Activated naive CD8-positive, alpha-beta T cell treated with anti-CD3 and anti-CD28 coated beads for 36 hours (primary cell): ENCODE data around the gene IRX6. TPM values are rescaled to one million over a fixed set of nuclear protein-coding genes. Genes with fewer than 3 reads are reported as not detected.

Experiments
- DNase-seq: peaks from one replicate; pipeline ENCODE4 v3.0.0; 2021
- H3K27ac Mint-ChIP-seq: one replicate; pipeline ENCODE4 v1.8.0; 2022; ENCODE audit warnings: mild to moderate bottlenecking, moderate library complexity, mixed read lengths
- H3K27me3 Mint-ChIP-seq: one replicate; pipeline ENCODE4 v1.8.0; 2022; ENCODE audit warnings: mild to moderate bottlenecking, mixed read lengths
- H3K36me3 Mint-ChIP-seq: one replicate; pipeline ENCODE4 v1.8.0; 2021; ENCODE audit warnings: mild to moderate bottlenecking, mixed read lengths
- H3K4me1 Mint-ChIP-seq: one replicate; pipeline ENCODE4 v1.8.0; 2021; ENCODE audit warnings: mixed read lengths
- H3K4me3 Mint-ChIP-seq: one replicate; pipeline ENCODE4 v1.8.0; 2022; ENCODE audit warnings: mild to moderate bottlenecking, moderate library complexity, mixed read lengths
- H3K9me3 Mint-ChIP-seq: one replicate; pipeline ENCODE4 v1.8.0; 2022; ENCODE audit warnings: mixed read lengths
- total RNA-seq, 2 experiments: library from RNA; stranded (reverse); gene quantifications; one replicate each; pipeline ENCODE4 v1.2.3, GENCODE V29; 2021

Gene IRX6
- total RNA-seq, result not detected

GRCh38 chr16:55323637-55324271 lies at the start of gene IRX6:
TSS of gene IRX6 (plus strand) at chr16:55324203. CDS start at chr16:55325092, 889 bp downstream.
- no peak for DNase-seq
- H3K36me3 Mint-ChIP-seq, result no peaks in the 10 kb centered on the region
- no peaks in the 10 kb centered on the region for H3K4me1 Mint-ChIP-seq

GRCh38 chr16:55274391-55274790 lies 49.6 kb upstream of the IRX6 start:
- Mint-ChIP-seq H3K27me3 (no peaks in the 10 kb centered on the region), H3K36me3 (no peaks in the 10 kb centered on the region), H3K4me1 (no peaks in the 10 kb centered on the region), H3K4me3 (no peak overlapping the region), H3K9me3 (no peaks in the 10 kb centered on the region), H3K27ac (no peak overlapping the region)
- DNase-seq, result no peak

More at GRCh38 chr16:55323637-55324271, at the start of gene IRX6:
- Mint-ChIP-seq H3K27me3 (peaks cover 57% of the 10 kb centered on the region), H3K27ac (no peak within 1 kb of the TSS), H3K9me3 (no peaks in the 10 kb centered on the region), H3K4me3 (no peak within 1 kb of the TSS)

DNA sequence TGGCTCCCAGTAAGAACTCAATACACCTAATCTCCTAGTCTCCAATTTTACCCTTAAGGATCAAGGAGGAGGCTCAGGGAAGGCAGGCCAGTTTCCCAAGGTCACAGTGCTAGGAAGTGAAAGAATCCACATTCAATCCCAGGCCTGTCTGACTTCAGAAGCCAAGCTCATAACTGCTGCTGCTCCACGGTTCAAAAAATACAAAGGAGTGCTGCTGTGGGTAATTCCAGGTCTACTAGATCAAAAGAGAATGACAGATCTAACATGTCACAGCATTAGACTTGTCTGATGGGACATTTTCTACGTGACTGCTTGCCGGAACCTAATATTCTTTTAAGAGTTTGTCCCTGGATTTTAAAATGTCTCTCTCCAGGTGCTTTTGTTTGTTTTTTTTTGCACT lies 48.8 kb upstream of the IRX6 start:
- Mint-ChIP-seq H3K4me1 (no peaks in the 10 kb centered on the region), H3K27me3 (no peaks in the 10 kb centered on the region), H3K36me3 (no peaks in the 10 kb centered on the region), H3K9me3 (no peaks in the 10 kb centered on the region), H3K4me3 (no peak overlapping the region), H3K27ac (no peak overlapping the region)
- no peak for DNase-seq

DNA sequence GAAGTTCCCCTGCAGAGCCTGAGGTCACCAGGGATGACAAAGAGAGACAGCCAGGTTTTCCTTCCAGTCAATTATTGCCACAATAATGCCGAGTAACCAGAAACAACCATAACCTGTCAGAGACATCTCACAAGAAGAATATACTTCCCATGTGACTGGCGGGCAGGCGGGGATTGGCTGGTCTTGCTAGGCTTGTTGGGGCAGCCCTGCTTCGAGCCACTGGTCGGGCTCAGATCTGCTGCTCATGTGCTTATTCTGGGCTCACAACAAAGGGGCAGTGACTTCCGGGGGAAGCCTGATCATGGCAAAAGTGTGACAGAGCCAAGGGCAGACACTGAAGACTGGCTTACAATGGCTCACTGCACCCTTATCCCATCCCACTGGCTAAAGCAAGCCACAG lies 48.1 kb upstream of the IRX6 start:
- Mint-ChIP-seq H3K27me3 (peaks cover 4% of the 10 kb centered on the region), H3K9me3 (no peaks in the 10 kb centered on the region), H3K4me3 (no peak overlapping the region), H3K4me1 (no peaks in the 10 kb centered on the region), H3K36me3 (no peaks in the 10 kb centered on the region), H3K27ac (no peak overlapping the region)
- no peak for DNase-seq

DNA sequence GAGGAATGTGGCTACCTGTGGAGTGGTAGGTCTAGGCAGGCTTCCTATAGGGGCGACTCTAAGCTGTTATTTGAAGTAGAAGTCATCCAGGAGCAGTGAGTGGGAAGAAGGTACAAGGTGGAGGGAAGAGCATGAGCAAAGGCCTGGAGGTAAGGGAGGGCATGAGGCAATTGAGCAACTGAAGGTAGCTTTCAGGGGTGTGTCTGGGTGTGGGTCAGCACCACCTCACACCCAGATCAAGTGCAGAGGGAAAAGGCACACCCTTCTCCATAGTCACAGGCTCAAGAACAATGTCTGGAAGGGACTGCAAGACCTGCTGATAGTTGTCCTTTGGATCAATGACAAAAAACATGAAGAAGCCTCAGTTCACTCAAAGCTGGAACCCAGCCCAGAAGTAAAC lies 46.5 kb upstream of the IRX6 start:
- DNase-seq, result no peak
- H3K9me3 Mint-ChIP-seq, result no peaks in the 10 kb centered on the region
- H3K27ac Mint-ChIP-seq, result no peak overlapping the region
- H3K4me1 Mint-ChIP-seq, result no peaks in the 10 kb centered on the region
- H3K27me3 Mint-ChIP-seq, result peaks cover 12% of the 10 kb centered on the region
- H3K36me3 Mint-ChIP-seq, result no peaks in the 10 kb centered on the region
- H3K4me3 Mint-ChIP-seq, result no peak overlapping the region

DNA sequence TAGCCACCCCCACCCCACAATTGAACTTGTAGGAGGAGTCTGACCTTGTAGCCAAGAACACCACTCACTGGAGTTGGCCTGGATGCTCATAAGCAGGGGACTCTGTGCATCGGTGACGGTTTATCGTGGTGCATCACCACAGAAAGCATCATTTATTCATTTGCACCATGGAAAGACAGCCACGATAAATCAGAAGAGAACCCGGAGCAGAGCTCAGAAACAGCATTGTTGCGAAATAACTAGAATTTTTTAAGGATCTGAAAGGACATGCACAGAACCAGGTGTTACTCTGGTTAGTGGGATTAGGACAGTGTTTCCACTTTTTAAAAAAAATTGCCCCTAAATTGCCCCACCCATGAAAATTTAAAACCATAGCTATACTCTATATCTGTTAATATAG lies 44.4 kb upstream of the IRX6 start:
- Mint-ChIP-seq H3K27me3 (peaks cover 20% of the 10 kb centered on the region), H3K36me3 (no peaks in the 10 kb centered on the region), H3K4me3 (no peak overlapping the region), H3K4me1 (no peaks in the 10 kb centered on the region), H3K27ac (no peak overlapping the region), H3K9me3 (no peaks in the 10 kb centered on the region)
- DNase-seq, result no peak

DNA sequence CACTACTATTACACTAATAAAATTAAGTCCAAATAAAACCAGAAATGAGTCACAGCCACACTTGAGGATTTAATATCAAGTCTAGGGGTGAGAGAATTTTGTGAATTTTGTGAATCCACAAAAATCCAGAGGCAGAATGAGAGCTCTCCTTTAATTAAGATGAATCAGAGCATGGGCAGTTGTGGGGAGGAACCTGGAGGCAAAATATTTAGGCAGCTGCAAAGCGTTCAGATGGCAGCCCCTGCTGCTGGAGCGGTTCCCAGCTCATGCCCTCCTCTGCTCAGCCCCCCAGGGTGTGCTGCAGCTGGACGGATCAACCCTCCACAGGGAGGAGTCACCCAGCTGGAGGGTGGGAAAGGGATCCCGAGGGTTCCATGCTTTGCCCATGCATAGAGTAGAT lies 43.4 kb upstream of the IRX6 start:
- no peak overlapping the region for H3K4me3 Mint-ChIP-seq
- H3K9me3 Mint-ChIP-seq, result no peaks in the 10 kb centered on the region
- H3K4me1 Mint-ChIP-seq, result no peaks in the 10 kb centered on the region
- H3K36me3 Mint-ChIP-seq, result no peaks in the 10 kb centered on the region
- H3K27me3 Mint-ChIP-seq, result peaks cover 20% of the 10 kb centered on the region
- no peak overlapping the region for H3K27ac Mint-ChIP-seq
- DNase-seq, result no peak

DNA sequence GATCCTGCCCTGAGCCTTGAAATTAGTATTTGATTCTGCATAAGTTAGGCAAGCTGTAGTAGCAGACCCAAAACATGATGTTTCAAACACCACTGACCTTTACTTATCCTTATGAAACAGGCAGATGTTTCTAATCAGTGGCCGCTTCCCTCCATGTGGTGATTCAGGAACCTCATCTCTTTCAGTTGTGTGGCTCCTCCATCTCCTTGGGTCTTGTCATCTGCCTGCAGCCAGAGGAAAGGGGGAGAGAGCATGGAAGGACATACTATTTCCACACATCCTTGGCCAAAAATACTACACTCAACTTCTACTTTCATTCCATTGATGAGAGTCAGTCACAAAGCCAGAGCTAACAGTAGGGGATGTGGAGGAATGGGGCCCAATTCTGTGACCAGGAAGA lies 41.6 kb upstream of the IRX6 start:
- peaks cover 2% of the 10 kb centered on the region for H3K9me3 Mint-ChIP-seq
- H3K27ac Mint-ChIP-seq, result no peak overlapping the region
- DNase-seq, result no peak
- peaks cover 20% of the 10 kb centered on the region for H3K27me3 Mint-ChIP-seq
- no peaks in the 10 kb centered on the region for H3K36me3 Mint-ChIP-seq
- no peaks in the 10 kb centered on the region for H3K4me1 Mint-ChIP-seq
- no peak overlapping the region for H3K4me3 Mint-ChIP-seq

GRCh38 chr16:55283812-55284717 lies 39.9 kb upstream of the IRX6 start:
- no peak overlapping the region for H3K27ac Mint-ChIP-seq
- DNase-seq, result no peak
- H3K9me3 Mint-ChIP-seq, result peaks cover 8% of the 10 kb centered on the region
- peaks cover 20% of the 10 kb centered on the region for H3K27me3 Mint-ChIP-seq
- H3K4me3 Mint-ChIP-seq, result no peak overlapping the region
- H3K4me1 Mint-ChIP-seq, result no peaks in the 10 kb centered on the region
- no peaks in the 10 kb centered on the region for H3K36me3 Mint-ChIP-seq

DNA sequence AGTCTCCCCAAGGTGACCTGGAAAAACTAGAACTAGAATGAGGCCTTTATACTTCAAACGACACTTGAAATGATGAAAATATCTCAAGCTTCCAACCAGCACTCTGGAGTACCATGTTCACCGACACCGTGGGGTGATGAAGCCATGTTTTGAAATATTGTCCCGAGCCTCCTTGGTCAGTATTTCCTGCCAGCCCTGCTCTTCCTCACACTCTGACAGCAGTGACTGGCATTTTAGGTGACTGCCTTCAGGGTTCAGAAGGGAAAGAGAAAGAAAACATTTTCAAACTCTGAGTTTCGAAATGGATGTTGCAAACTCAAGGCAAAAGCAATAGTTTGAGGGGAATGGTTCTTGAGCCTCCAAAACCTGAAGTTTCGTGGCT lies 39.3 kb upstream of the IRX6 start:
- Mint-ChIP-seq H3K36me3 (no peaks in the 10 kb centered on the region), H3K27me3 (peaks cover 20% of the 10 kb centered on the region), H3K4me3 (no peak overlapping the region), H3K9me3 (peaks cover 10% of the 10 kb centered on the region), H3K4me1 (no peaks in the 10 kb centered on the region), H3K27ac (no peak overlapping the region)
- no peak for DNase-seq

DNA sequence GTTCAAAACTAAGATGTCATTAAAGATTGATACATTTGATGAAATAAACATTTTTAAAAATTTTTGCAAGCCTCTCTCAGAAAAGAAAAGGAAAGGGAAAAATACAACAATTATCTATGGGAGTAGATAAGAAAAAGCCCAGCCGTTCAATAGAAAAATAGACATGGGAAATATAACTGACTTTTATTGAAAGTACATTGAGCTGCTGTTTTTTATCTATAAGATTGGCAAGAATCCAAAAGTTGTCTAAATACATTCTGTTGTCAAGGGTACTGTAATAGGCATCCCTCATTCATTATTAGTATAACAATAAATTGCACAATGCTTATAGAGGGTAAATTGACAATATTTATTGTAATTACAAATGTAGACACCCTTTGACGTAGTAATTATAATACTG lies 38.4 kb upstream of the IRX6 start:
- Mint-ChIP-seq H3K27me3 (peaks cover 18% of the 10 kb centered on the region), H3K27ac (no peak overlapping the region), H3K9me3 (peaks cover 10% of the 10 kb centered on the region), H3K36me3 (no peaks in the 10 kb centered on the region), H3K4me3 (no peak overlapping the region), H3K4me1 (no peaks in the 10 kb centered on the region)
- no peak for DNase-seq

GRCh38 chr16:55289353-55289752 lies 34.6 kb upstream of the IRX6 start:
- Mint-ChIP-seq H3K4me3 (no peak overlapping the region), H3K36me3 (no peaks in the 10 kb centered on the region), H3K27ac (no peak overlapping the region), H3K9me3 (peaks cover 10% of the 10 kb centered on the region), H3K27me3 (peaks cover 4% of the 10 kb centered on the region), H3K4me1 (no peaks in the 10 kb centered on the region)
- no peak for DNase-seq

DNA sequence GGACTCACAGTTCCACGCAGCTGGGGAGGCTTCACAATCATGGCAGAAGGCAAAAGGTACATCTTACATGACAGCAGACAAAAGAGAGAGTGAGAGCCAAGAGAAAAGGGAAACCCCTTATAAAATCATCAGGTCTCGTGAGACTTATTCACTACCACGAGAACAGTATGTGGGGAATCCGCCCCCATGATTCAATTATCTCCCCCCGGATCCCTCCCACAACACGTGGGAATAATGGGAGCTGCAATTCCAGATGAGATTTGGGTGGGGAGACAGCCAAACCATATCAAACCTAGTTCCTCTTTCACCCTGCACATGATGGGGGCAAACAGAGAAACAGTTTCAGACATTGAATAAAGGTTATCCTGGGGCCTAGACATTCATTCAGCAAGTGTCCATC lies 32.2 kb upstream of the IRX6 start:
- Mint-ChIP-seq H3K4me3 (no peak overlapping the region), H3K27me3 (peaks cover 9% of the 10 kb centered on the region), H3K4me1 (no peaks in the 10 kb centered on the region), H3K36me3 (no peaks in the 10 kb centered on the region), H3K9me3 (peaks cover 10% of the 10 kb centered on the region), H3K27ac (no peak overlapping the region)
- DNase-seq, result no peak

DNA sequence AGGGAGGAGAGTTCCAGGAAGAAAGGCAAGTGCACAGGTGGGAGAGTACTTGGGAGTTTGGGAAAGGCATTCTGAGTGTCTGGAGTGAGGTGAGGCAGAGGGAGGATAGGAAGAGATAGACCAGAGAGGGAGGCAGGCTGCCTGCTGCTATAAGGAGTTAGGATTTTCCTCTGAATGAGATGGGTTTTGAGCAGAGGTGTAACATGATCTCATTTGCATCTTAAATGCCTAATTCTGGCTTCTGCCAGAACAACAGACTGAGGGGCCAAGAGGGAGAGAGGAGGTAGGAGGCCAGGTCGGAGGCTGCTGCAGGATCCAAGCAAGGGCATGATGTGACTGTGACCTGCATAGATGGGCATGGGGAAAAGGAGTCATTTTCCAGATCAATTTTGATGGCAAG lies 31.5 kb upstream of the IRX6 start:
- Mint-ChIP-seq H3K4me1 (no peaks in the 10 kb centered on the region), H3K9me3 (peaks cover 7% of the 10 kb centered on the region), H3K27me3 (peaks cover 9% of the 10 kb centered on the region), H3K4me3 (no peak overlapping the region), H3K27ac (no peak overlapping the region), H3K36me3 (no peaks in the 10 kb centered on the region)
- DNase-seq, result no peak

- Mint-ChIP-seq H3K4me3 (no peak overlapping the region), H3K4me1 (no peaks in the 10 kb centered on the region), H3K27me3 (peaks cover 9% of the 10 kb centered on the region), H3K9me3 (peaks cover 2% of the 10 kb centered on the region), H3K36me3 (no peaks in the 10 kb centered on the region), H3K27ac (no peak overlapping the region)
- no peak for DNase-seq
Measured at GRCh38 chr16:55294129-55294528, 29.9 kb upstream of the IRX6 start.

DNA sequence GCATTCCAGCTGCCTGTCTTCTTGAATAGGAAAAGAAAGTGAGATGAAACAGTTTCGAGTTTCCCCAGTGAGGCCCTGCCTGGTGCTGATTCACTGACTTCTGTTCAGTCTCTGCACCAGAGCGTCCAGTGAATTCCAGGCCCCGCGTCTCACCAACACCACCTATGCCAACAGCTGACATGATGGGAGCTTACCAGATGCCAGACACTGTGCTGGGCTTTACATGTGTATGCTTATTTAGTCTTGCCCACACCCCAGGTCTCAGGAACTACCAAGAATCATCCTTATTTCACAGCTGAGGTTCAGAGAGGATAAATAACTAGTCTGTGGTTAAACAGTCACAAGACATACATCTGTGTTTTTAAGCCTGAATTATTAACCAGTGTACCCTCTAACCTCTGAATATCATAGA lies 29.1 kb upstream of the IRX6 start:
- Mint-ChIP-seq H3K27me3 (peaks cover 13% of the 10 kb centered on the region), H3K4me1 (no peaks in the 10 kb centered on the region), H3K9me3 (no peaks in the 10 kb centered on the region), H3K27ac (no peak overlapping the region), H3K36me3 (no peaks in the 10 kb centered on the region), H3K4me3 (no peak overlapping the region)
- DNase-seq, result no peak
